ENCODE measurements around the gene LSR.
"Not testable (repeated sequence)": the region's sequence is repeated elsewhere in the genome, so short reads cannot be mapped to it uniquely, and the experiment has no call there.

The LSR gene

DNA sequence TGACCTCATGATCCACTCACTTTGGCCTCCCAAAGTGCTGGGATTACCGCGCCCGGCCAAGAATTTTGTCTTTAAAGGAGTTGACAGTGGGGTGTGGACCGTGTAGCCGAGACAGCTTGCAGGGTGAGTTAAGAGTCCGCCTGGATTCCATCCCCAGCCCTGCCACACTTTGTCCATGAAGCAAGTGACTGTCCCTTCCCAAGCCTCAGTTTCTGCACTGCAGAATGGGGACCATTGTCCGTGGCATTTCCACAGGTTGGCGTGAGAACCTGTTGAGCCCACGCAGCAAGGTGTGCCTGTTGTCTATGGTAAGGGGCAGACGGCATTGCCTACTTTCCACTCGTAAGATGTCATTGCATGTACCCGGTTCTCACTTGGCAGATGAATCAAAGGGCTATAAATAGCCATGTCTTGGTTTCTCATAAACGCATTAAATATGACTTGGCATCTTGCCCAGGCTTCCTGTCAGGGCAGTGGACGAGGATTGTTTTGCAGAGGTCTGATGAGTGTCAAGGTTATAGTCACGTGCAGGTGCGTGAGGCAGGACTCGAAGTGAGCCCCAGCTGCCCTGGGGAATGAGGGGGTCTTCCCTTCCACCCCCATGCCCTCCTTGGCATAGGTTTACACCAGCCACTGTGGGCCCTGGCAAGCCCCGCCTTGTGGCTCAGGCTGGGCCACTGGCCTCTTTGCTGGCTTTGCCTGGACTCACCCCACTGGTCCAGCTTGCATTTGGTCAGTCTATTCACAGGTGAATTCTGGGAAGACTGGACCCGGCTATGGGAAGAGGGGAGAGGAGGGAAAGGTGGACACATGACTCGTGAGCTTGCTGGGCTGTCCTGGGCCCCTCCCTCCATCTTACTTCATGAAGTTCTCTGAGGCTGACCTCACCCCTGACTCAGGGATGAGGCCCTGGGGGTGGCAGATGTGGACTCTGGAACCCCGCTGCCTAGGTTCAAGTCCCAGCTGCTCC is 34.9 kb upstream of the LSR start:
- peak overlapping the region; percentile 60 for H3K4me3 Mint-ChIP-seq
- H3K27me3 Mint-ChIP-seq: no peaks in the 10 kb centered on the region
- H3K4me1 Mint-ChIP-seq (ENCODE audit: low read depth): peaks cover 74% of the 10 kb centered on the region
- H3K9me3 Mint-ChIP-seq: peaks cover 2% of the 10 kb centered on the region
- no peaks in the 10 kb centered on the region for H3K36me3 Mint-ChIP-seq (ENCODE audit: low read depth)
- H3K27ac Mint-ChIP-seq: peak overlapping the region; percentile 99

- Mint-ChIP-seq H3K4me1 (ENCODE audit: low read depth) (peaks cover 71% of the 10 kb centered on the region), H3K4me3 (no peak overlapping the region), H3K9me3 (peaks cover 10% of the 10 kb centered on the region), H3K36me3 (ENCODE audit: low read depth) (peaks cover 4% of the 10 kb centered on the region), H3K27me3 (no peaks in the 10 kb centered on the region), H3K27ac (peak overlapping the region; percentile 99)
These were observed 33.9 kb upstream of the LSR start for GRCh38 chr19:35214766-35215422.

DNA sequence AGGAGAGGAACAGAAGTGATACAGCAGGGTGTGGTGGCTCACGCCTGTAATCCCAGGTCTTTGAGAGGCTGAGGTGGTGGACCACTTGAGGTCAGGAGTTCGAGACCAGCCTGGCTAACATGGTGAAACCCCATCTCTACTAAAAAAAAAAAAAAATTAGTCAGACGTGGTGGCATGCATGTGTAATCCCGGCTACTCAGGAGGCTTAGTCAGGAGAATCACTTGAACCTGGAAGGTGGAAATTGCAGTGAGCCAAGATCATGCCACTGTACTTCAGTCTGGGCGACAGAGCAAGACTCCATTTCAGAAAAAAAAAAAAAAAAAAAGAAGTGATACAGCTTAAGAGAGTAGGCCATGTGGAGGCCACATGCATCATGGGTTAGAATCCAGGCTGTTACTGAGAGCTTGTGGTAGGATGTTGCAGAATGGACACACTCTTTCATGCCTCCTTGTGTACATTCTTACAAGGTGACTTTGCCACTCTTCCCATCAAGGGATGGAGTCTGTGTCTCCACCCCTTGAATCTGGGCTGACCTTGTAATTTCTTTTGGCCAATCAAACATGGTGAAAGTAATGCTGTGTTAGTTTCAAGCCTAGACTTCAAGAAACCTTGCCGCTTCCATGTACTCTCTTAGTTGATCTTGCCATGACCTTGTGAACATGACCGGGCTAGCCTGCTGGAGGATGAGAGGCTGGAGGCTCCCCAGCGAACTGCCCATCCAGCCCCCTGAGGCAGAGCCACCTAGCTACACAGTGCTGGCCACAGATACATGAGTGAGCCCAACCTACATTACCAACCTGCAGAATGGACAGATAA is 32.6 kb upstream of the LSR start:
- Mint-ChIP-seq H3K4me3 (no peak overlapping the region), H3K27ac (peak overlapping the region; percentile 28), H3K36me3 (ENCODE audit: low read depth) (peaks cover 4% of the 10 kb centered on the region), H3K9me3 (peaks cover 10% of the 10 kb centered on the region), H3K27me3 (no peaks in the 10 kb centered on the region), H3K4me1 (ENCODE audit: low read depth) (peaks cover 61% of the 10 kb centered on the region)

DNA sequence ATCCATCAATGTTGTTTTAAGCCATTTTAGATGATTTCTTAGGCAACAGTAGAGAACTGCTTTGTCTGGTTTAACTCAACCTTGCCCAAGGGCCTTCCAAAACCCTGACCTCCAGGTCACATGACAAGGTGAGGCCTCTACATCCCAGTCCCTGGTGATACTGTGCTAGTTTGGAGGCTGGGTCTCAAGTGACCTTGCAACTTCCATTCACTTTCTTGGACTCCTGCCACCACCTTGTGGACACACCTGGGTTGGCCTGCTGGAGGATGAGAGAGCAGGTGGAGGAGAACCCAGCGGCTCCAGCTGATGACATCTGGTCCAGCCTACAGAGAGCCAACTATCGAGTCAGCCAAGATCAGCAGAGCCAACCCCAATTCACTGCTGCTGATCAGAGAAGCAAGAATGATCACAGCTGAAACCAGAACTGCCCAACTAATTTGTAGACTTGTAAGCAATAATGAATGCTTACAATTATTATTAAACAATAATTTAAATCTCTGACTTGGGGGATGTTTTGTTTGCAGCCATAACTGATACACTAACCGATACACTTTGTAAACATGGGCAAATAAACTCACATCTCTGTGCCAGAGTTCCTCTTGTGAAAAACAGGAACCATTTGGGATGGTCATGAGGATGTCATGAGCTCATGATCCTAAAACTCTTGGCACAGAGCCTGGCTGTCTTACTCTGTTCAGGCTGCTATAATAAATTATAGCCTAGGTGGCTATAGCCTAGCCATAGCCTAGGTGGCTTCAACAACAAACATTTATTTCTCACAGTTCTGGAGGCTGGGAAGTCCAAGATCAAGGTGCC is 31.8 kb upstream of the LSR start:
- H3K9me3 Mint-ChIP-seq: peaks cover 10% of the 10 kb centered on the region
- peaks cover 4% of the 10 kb centered on the region for H3K36me3 Mint-ChIP-seq (ENCODE audit: low read depth)
- H3K27ac Mint-ChIP-seq: no peak overlapping the region
- no peaks in the 10 kb centered on the region for H3K27me3 Mint-ChIP-seq
- H3K4me3 Mint-ChIP-seq: no peak overlapping the region
- peaks cover 54% of the 10 kb centered on the region for H3K4me1 Mint-ChIP-seq (ENCODE audit: low read depth)

GRCh38 chr19:35217649-35217990 is 31.2 kb upstream of the LSR start:
- Mint-ChIP-seq H3K4me3 (no peak overlapping the region), H3K27ac (no peak overlapping the region), H3K4me1 (ENCODE audit: low read depth) (peaks cover 48% of the 10 kb centered on the region), H3K9me3 (peaks cover 10% of the 10 kb centered on the region), H3K27me3 (no peaks in the 10 kb centered on the region), H3K36me3 (ENCODE audit: low read depth) (peaks cover 4% of the 10 kb centered on the region)

- no peaks in the 10 kb centered on the region for H3K27me3 Mint-ChIP-seq
- no peak overlapping the region for H3K4me3 Mint-ChIP-seq
- H3K36me3 Mint-ChIP-seq (ENCODE audit: low read depth): peaks cover 4% of the 10 kb centered on the region
- H3K4me1 Mint-ChIP-seq (ENCODE audit: low read depth): peaks cover 34% of the 10 kb centered on the region
- no peak overlapping the region for H3K27ac Mint-ChIP-seq
- peaks cover 10% of the 10 kb centered on the region for H3K9me3 Mint-ChIP-seq
These were observed 29.8 kb upstream of the LSR start for GRCh38 chr19:35219008-35219407.

DNA sequence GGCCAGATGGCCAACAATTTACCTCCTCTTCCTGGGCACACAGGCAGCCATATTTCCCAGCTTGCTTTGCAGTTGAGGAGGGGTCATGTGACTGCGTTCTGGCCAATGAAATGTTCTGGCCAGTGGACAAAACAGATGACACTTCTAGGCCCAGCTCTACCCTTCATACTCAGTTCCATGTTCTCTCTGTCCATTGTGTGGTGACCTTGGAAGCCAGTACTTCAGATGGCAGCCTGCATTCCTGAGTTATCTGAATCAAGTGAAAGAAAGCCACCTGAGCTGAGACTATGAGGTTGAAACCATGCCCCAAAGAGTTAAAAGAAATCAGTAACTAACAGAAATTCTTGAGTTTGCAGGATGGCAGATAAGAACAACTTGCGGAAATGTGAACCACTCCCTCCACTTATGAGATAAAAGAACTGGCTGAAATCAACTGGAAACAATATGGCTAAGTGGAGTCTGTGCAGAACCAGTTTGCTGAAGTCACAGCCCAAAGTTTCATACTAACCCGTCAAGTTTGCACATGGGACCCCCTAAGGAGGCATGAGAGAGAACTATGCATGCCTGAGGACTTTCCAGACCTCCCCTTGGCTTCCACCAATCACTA is 28.4 kb upstream of the LSR start:
- Mint-ChIP-seq H3K4me1 (ENCODE audit: low read depth) (peaks cover 20% of the 10 kb centered on the region), H3K36me3 (ENCODE audit: low read depth) (peaks cover 4% of the 10 kb centered on the region), H3K27me3 (no peaks in the 10 kb centered on the region), H3K9me3 (peaks cover 10% of the 10 kb centered on the region), H3K4me3 (no peak overlapping the region), H3K27ac (no peak overlapping the region)

GRCh38 chr19:35220973-35221590 is 27.7 kb upstream of the LSR start:
- H3K9me3 Mint-ChIP-seq; H3K27ac Mint-ChIP-seq; H3K27me3 Mint-ChIP-seq; H3K4me3 Mint-ChIP-seq; H3K36me3 Mint-ChIP-seq (ENCODE audit: low read depth): not testable (repeated sequence)
- H3K4me1 Mint-ChIP-seq (ENCODE audit: low read depth): peaks cover 13% of the 10 kb centered on the region

DNA sequence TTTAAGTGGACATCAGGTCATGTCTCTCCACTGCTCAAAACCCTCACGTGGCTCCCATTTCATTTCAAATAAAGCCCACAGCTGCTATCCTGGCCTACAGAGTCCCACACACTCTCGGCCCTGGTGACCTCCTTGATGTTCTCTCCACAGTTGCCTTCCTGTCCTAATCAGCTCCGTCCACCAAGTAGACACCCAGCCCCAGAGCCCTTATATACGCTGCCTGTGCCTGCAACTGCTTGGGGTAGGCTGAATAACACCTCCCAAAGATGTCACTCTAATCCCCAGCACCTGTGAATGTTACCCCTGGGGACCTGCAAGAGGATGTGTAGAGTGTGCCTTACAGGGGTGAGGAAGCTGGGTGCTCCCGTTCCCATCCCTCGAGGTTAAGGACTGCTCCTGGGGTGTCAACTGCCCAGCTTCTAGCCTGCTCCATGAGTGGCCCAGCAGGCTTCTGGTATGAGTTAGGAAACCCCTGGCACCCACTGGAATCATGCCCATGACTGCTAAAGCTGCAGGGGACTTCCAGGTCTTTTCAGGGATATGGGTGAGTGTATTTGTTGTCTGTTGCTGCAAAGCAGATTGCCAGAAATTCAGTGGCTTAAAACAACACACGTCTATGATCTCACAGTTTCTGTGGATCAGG is 26.3 kb upstream of the LSR start:
- Mint-ChIP-seq H3K27ac (no peak overlapping the region), H3K4me1 (ENCODE audit: low read depth) (peaks cover 4% of the 10 kb centered on the region), H3K9me3 (peaks cover 10% of the 10 kb centered on the region), H3K27me3 (no peaks in the 10 kb centered on the region), H3K4me3 (no peak overlapping the region), H3K36me3 (ENCODE audit: low read depth) (peaks cover 4% of the 10 kb centered on the region)

GRCh38 chr19:35223084-35223790 is 25.6 kb upstream of the LSR start:
- Mint-ChIP-seq H3K36me3 (ENCODE audit: low read depth) (peaks cover 4% of the 10 kb centered on the region), H3K4me3 (no peak overlapping the region), H3K9me3 (peaks cover 10% of the 10 kb centered on the region), H3K27me3 (no peaks in the 10 kb centered on the region), H3K27ac (no peak overlapping the region), H3K4me1 (ENCODE audit: low read depth) (peaks cover 4% of the 10 kb centered on the region)

- H3K36me3 Mint-ChIP-seq (ENCODE audit: low read depth): peaks cover 4% of the 10 kb centered on the region
- H3K9me3 Mint-ChIP-seq: peaks cover 7% of the 10 kb centered on the region
- peaks cover 4% of the 10 kb centered on the region for H3K4me1 Mint-ChIP-seq (ENCODE audit: low read depth)
- no peaks in the 10 kb centered on the region for H3K27me3 Mint-ChIP-seq
- no peak overlapping the region for H3K27ac Mint-ChIP-seq
- H3K4me3 Mint-ChIP-seq: no peak overlapping the region
These were observed 24.8 kb upstream of the LSR start for GRCh38 chr19:35223862-35224505.

DNA sequence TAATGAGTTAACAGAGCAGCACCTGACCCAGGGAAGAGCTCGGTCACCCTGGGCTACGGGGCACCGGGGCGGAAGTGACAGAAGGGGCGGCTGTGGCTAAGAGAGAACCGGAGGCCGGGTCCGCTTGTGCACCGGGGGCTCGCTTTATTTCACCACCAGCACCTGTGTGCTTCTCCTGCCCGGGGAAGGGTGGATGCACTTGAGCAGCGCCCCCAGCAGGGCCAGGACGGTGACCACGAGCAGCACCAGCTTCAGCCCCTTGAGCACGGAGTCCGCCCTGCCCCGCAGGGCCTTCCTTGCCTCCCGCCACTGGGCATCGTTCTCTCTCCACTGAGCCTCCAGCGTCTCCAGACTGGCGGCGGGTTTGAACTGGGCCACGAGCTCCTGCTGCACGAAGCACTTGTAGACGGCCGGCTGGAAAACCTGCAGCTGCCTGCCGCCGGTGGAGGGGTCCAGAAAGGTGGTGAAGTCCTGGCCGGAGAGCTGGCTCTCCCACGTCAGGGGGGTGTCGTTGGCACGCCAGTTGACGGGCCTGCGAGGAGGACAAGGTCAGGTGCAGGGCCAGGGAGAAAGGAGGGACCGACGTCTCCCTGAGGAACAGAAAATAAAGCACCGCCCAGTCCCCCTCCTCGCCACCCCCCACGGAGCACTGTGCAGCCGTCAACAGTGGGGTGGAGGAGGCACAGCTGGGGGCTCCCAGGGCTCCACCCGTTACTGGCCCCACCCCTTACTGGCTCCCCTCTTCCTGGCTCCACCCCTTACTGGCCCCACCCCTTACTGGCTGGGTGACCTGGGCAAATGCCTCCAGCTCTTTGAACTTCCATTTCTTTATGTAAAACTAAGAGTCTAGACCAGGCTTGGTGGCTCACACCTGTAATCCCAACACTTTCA is 23.9 kb upstream of the LSR start:
- no peaks in the 10 kb centered on the region for H3K36me3 Mint-ChIP-seq (ENCODE audit: low read depth)

More for the DNA sequence above, 23.9 kb upstream of the LSR start:
- Mint-ChIP-seq H3K4me1 (ENCODE audit: low read depth) (no peaks in the 10 kb centered on the region), H3K27me3 (no peaks in the 10 kb centered on the region), H3K9me3 (no peaks in the 10 kb centered on the region), H3K27ac (no peak overlapping the region), H3K4me3 (no peak overlapping the region)

Data from stimulated activated naive CD8-positive, alpha-beta T cell treated with anti-CD3 and anti-CD28 coated beads, Interleukin-15, Interleukin-2, amounts not matched to agents 100 ng/mL and 50 ng/mL, for 24 hours (primary cell).